NCI-H774 (cell line): ENCODE results near the gene LRP4.
A peak's percentile ranks its signal among the peaks of the same experiment; 100 is the strongest.
"Not testable (repeated sequence)": the region's sequence is repeated elsewhere in the genome, so short reads cannot be mapped to it uniquely, and the experiment has no call there.

Experiments
- DNase-seq: peaks from one replicate; lab custom pipeline; 2025; lab: John Stamatoyannopoulos, UW

Gene LRP4, protein sequence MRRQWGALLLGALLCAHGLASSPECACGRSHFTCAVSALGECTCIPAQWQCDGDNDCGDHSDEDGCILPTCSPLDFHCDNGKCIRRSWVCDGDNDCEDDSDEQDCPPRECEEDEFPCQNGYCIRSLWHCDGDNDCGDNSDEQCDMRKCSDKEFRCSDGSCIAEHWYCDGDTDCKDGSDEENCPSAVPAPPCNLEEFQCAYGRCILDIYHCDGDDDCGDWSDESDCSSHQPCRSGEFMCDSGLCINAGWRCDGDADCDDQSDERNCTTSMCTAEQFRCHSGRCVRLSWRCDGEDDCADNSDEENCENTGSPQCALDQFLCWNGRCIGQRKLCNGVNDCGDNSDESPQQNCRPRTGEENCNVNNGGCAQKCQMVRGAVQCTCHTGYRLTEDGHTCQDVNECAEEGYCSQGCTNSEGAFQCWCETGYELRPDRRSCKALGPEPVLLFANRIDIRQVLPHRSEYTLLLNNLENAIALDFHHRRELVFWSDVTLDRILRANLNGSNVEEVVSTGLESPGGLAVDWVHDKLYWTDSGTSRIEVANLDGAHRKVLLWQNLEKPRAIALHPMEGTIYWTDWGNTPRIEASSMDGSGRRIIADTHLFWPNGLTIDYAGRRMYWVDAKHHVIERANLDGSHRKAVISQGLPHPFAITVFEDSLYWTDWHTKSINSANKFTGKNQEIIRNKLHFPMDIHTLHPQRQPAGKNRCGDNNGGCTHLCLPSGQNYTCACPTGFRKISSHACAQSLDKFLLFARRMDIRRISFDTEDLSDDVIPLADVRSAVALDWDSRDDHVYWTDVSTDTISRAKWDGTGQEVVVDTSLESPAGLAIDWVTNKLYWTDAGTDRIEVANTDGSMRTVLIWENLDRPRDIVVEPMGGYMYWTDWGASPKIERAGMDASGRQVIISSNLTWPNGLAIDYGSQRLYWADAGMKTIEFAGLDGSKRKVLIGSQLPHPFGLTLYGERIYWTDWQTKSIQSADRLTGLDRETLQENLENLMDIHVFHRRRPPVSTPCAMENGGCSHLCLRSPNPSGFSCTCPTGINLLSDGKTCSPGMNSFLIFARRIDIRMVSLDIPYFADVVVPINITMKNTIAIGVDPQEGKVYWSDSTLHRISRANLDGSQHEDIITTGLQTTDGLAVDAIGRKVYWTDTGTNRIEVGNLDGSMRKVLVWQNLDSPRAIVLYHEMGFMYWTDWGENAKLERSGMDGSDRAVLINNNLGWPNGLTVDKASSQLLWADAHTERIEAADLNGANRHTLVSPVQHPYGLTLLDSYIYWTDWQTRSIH (N-terminal part only)

DNA sequence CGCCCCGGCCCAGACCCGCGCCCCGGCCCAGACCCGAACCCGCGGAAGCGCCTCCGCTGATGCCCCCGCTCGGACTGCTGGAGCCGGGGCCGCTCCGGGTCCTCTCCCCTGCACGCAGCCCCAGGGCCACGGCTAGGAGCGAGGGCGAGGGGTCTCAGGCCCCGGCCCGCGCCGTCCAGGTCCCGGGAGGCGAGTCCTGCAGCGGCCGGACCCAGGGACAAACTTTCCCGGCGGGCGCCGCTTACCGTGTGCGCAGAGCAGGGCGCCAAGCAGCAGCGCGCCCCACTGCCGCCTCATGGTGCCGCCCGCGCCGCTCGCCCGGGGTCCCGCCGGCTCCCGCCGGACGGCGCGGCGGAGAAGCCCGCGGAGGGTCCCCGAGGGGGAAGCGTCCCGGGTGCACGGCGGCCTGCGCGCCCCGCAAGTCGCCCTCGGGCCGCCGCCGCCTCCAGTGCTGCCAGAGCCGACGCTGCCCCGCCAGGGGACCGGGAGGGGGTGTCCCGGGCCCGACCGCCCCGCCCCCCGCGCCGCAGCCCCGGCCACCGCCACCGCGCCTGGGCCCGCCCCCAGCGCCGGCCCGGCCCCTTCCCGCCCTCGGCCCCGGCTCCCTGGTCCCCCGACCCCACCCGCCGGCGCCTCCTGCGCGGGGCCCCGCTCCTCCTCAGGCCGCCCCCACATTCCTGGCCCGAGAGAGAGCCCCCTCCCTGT lies at the start of gene LRP4:
TSS of gene LRP4 (minus strand) at position 468 of the 705 bp plus-strand sequence. CDS start at position 297, 171 bp downstream.
- DNase-seq: peak; percentile 43

DNA sequence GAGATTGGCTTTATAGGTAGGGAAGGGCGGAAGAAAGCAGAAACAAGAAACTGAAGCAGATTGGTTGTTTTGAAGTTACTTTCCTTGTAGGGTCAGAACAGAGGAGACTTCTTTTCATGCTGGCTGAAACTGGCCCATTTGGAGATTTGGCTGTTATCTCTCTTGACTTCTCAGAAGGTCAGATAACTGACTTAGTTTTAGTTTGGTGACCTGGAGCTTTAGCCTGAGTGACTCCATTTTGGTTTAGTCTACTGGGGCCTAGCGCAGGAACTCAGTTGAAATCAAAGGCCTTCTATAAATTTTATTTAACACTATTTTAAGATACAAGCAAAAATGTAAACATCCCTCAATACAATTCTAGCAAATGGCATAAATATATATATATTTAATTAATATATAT lies 49.6 kb upstream of the LRP4 start:
- DNase-seq: no peak

DNA sequence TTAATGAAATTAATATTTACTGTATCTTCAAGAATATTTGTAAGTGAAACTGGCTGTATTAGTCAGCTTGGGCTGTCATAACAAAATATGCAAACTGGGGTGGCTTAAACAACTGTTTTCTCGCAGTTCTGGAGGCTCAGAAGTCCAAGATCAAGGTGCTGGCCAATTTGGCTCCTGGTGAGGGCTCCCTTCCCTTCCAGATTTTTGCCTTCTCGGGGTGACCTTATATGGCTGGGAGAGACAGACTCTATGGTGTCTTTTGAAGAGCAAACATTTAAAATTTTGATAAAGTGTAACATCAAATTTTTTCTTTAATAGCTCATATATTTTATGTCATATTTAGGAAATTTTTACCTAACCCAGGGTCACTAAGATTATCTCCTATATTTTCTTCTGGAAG lies 48.4 kb upstream of the LRP4 start:
- no peak for DNase-seq

DNA sequence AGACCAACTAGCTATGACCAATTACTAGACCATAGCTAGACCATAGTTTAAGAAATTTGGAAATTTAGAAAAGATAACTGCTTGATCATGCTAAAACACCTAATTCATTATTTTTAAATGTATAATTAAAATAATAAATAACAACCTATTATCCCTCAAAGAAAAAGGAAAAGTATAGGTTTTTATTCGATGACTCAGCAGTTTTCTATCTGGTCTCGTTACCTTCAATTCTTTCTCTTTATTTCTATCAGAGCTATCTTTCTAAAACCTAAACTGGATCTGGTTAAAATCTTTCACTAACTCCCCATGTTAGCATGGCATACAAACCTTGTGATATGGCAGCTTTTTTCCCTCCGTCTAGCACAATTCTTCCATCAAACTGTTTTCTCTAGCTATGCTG lies 45.5 kb upstream of the LRP4 start:
- no peak for DNase-seq

DNA sequence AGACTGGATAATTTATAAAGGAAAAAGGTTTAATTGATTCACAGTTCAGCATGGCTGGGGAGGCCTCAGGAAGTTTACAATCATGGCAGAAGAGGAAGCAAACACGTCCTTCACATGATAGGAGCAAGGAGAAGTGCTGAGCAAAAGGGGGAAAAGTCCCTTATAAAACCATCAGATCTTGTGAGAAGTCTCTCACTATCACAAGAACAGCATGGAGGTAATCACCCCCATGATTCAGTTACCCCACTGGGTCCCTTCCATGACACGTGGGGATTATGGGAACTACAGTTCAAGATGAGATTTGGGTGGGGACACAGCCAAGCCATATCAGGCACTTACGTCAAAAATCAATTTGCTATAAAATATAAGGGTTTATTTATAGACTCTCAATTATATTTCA lies 43.5 kb upstream of the LRP4 start:
- not testable (repeated sequence) for DNase-seq

DNA sequence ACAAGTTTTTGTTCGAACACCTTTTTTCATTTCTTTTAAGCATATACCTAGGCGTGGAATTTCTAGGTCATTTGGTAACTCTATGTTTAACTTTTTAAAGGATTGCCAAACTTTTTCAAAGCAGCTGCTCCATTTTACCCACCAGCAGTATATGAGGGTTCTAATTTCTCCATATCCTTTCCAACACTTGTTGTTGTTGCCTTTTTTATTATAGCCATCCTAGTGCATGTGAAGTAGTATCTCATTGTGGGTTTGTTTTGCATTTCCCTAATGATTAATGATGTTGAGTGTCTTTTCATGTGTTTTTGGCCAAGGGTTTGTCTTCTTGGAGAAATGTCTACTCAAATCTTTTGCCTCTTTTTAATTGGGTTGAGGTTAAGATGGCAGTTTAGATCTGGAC lies 42.7 kb upstream of the LRP4 start:
- no peak for DNase-seq

DNA sequence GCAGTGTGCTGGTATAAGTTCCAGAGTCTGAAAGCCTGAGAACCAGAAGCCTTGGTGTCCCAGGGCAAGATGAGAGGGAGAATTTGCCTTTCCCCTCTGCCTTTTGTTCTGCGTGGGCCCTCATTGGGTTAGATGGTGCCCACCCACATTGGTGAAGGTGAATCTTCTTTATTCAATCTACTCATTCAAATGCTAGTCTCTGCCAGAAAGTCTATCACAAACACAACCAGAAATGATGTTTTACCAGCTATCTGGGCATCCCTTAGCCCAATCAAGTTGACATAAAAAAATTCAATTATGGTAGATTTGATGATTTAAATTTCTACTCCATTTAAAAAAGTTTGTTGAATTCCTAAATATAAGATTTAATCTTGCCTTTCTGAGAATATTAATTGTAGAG lies 40.4 kb upstream of the LRP4 start:
- no peak for DNase-seq

DNA sequence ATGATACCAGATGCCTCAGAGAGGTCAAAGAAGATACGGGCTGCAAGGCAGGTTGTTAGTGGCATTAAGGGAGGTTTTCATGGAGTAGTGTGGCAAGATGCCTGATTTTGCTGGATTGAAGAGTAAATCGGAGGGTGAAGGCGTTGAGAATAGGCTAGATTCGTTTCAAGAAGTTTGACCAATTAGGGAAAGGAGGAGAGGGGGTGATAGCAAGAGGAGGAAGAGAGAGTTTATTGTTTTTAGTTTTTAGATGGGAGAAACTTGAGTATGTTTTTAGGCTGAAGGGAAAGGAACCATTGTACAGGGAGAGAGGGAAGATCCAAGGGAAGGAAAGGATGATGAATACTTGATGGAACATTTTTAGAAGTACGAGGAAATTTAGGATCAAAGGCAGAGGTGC lies 34.7 kb upstream of the LRP4 start:
- no peak for DNase-seq

DNA sequence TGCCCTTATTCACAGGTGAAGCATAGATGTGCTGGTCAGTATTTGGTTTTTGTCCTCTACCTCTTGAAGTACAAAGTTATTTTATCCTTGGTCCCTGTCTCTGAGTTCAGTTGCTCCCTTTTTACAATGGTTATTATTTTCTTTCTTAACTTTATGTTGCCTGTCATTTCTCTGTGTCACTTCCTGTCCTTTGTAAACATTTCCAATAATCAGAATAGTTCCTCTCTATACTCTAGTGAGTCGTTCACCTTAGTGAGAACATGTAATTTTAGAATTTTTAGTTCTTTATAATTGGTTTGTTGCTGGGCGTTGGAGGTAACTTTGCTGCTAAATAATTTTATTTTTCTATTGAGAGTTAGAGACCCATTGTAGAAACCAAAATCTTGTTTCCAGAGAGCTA lies 34.2 kb upstream of the LRP4 start:
- DNase-seq: no peak

DNA sequence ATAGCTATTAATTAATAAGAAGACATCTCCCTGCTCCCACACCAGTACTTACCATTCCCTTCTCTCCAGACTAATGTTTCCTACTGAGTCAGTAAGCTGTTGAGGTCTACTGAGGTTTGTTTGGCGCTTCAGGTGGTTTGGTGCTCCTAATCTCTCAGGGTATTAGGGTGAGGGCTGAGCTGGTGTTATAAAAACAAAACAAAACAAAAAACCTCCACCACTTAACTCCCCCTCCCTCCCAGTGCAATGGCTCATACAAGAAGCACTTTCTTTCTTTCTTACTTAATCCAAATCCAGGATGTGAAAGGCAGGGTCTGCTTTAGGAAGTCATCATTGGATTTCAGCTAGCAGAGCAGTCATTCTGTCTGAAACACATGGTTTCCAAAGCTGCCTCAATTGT lies 33.5 kb upstream of the LRP4 start:
- no peak for DNase-seq

DNA sequence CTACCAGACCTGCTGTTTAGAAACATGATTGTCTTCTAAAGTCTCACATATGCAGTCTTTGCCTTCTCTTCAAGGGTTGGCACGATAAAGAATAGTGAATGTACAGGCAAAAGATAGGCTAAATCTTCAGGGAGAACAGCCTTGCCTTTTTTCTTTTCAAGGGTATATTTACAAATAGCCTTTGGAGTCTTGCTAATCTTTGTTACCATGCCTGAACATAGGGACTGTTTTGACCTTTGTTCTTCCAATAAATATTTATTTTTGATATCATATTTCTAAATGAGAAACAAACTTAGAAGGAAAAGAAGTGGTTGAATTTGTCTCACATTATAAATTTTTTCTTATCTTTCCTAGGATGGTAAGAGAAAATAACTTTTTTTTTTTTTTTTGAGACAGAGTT lies 30.9 kb upstream of the LRP4 start:
- no peak for DNase-seq

DNA sequence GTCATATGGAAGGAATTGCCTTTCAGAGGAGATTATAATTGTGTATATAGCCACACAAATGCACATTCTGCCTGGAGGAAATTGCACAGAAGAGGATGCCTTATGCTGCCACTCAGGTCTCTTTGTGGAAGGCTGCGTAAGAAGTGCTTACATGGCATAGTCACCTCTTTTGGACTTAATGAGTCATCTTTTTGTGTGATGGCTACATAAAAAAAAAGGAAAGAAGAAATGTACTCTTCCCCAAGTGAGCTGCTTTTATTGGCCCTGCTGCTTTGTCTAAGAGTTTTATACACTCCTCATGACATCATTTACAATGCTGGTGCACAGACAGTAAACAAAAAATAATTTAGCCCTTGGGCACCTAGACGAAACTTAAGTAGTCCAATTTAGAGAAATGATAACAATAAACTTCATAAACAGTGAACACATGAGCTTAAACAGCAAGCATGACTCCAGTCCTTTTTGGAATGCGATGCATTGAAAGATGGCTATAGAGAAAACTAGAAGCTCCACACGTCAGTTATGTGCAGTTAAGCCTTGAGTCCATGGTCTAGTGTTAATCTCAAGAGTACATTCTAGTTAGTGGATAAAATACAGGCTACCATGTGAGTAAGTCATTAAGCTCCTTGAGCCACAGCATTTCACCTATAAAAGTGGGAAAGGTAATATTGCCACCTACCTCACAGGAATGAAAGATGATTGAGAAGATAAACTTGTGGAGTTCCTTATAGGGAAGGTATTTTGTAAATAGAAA lies 30.2 kb upstream of the LRP4 start:
- DNase-seq: peak; percentile 35

DNA sequence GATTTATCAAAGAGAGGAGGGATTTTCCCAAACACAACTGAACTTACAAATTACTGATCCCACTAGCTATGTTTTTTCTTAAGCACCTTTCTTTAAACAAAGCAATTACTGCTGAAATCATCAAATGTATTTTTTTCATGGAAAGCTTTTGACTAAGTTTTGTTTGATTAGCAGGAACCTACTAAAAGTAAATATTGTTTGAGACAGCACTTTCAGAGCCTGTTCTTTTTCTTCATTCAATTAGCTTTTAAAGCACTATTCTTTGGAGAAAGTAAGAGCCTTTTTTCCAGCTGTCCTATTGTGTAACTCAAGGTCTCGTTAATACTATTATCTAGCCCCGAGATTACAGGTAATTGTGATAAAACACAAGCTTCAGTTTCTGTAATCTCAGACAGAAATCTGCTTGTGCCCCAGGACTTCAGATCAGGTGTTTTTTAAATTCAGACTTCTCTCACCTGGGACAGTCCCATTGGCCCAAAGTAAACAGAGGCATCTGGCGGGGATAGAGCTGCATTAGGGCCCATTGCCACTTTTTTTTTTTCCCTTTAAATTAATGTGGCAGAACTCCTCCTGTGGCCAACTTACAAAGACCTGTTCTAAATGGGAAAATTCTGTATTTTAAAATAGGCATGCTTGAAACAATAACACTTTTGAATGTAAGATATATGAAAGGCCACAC lies 29.2 kb upstream of the LRP4 start:
- peak; percentile 21 for DNase-seq

DNA sequence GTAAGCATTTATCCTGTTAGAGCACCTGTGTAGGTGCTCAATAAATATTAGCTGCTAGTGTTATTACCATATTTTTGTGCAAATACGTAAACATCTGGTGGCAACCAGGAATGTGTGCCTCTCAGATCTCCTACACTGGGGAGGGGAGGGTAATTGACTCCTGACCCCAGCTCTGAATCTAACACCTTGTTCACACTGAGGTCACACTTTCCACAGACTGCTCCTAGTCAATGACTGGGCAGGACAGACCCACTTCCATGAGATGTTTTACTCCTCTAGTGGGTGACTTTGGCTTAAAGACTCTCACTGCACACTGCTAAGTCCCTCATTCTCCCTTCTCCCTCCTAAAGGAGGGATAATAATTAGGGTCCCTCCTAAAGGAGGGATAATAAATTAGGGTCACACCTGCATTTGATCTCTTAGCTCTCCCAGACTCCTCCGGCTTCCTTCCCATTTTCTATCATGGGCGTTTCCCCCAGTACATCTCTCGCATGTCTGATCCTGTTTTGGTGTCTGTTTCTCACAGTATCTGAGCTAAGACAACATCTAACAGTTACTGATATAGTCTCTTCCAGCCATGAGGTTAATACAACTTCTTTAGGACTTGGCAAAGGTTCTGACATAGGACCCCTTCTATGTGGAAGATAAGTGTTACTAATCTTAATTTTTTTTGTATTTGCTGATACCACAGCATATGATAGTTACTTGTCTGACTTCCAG lies 26.2 kb upstream of the LRP4 start:
- no peak for DNase-seq

DNA sequence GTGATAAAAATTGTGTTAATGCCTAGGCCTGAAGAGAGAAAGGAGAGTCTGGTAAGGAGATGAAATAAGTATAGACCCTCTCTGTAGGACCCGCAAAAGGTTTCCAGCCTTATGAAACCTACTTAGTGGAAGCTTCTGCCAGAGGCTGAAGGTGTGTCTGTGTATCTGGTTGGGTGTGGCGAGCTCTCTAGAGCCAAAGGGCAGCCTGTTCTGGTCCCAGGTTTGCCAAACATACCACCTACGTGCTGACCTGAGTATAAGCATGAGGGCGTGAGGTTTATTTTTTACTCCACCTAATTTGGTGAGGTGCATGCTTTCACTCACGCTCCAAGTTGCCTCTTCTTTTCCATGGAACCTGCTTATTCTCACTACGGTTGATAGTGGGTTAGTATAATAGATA lies 23.8 kb upstream of the LRP4 start:
- no peak for DNase-seq

DNA sequence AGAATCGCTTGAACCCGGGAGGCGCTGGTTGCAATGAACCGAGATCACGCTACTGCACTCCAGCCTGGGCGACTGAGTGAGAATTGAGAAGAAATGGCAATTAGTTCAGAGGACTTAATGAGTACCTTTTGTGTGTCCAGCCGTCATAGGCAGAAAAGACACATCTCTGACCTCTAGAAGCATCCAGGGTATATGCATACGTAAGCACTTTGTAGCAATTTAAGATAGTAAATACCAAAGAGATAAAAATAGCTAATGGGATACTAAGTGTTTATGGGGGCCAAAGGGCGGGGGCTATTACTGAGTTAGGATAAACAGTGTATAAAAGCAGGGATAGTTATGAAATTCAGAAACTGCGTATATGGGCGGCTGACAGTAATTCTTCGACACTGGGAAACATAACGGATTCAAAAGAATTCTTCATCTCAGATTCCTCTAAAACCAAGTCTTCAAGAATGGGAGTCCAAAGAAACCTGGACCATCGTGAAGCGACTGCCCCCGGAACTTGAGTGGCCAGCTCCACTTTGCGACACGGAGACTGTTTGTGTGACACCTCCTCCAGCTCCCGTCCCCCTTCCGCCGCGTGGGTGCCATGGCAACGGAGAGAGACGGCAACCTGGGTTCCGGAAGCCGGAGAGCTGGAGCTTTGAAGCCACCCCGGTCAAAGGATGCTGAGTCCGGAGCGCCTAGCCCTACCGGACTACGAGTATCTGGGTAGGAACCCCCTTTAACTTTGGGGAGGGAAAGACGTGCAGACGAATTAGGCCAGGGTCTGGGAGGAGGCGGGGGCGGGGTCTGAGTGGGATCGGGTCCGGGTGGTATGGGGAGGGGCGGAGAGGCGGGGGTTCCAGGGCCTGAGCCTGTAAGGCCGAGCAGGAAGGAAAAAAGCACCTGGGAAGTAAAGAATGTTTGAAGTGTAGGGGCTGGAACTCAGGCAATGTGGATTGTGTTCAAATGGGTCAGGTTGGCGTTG lies 18.1 kb upstream of the LRP4 start, which contains the start of gene CSTPP1:
TSS of gene CSTPP1 (plus strand) at position 624 of the 973 bp plus-strand sequence. CDS start at position 669, 45 bp downstream.
- peak; percentile 93 for DNase-seq

DNA sequence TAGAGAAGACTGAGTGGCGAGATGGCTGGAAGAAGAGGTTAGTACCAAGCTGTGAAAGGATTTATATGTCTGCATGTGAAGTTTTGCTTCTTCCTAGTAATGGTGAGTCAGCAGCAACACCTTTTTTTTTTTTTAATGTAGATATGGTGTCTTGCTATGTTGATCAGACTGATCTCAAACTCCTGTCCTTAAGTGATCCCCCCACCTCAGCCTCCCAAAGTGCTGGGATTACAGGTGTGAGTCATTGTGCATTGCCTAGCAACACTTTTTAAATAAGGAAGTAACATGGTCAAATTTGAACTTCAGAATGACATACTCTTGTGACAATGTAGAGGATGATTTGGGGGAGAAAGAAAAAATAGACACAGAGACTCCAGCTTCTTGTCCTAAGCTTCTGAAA lies 11.7 kb upstream of the LRP4 start:
- peak; percentile 42 for DNase-seq

DNA sequence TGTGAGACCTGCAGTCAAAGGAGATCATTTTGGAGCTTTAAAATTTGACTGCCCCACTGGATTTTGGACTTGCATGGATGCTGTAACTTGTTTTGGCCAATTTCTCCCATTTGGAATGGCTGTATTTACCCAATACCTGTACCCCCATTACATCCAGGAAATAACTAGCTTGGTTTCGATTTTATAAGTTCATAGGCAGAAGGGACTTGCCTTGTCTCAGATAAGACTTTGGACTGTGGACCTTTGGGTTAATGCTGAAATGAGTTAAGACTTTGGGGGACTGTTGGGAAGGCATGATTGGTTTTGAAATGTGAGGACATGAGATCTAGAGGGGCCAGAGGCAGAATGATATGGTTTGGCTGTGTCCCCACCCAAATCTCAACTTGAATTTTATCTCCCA lies 10.4 kb upstream of the LRP4 start:
- DNase-seq: not testable (repeated sequence)
